Femur (tissue), 1 donor: ENCODE measurements around the gene LTBP1.
"Not testable (repeated sequence)": the region's sequence is repeated elsewhere in the genome, so short reads cannot be mapped to it uniquely, and the experiment has no call there.

Experiments
- DNase-seq: peaks from one replicate; pipeline ENCODE4 v3.0.0-alpha.2; 2017

Gene LTBP1

GRCh38 chr2:33158482-33159003, 211.8 kb downstream of the LTBP1 start:
- no peak for DNase-seq

- DNase-seq = no peak
Observed at GRCh38 chr2:33160191-33160590, 213.4 kb downstream of the LTBP1 start.

- DNase-seq = no peak
Observed at GRCh38 chr2:33166287-33166881, 219.6 kb downstream of the LTBP1 start.

DNA sequence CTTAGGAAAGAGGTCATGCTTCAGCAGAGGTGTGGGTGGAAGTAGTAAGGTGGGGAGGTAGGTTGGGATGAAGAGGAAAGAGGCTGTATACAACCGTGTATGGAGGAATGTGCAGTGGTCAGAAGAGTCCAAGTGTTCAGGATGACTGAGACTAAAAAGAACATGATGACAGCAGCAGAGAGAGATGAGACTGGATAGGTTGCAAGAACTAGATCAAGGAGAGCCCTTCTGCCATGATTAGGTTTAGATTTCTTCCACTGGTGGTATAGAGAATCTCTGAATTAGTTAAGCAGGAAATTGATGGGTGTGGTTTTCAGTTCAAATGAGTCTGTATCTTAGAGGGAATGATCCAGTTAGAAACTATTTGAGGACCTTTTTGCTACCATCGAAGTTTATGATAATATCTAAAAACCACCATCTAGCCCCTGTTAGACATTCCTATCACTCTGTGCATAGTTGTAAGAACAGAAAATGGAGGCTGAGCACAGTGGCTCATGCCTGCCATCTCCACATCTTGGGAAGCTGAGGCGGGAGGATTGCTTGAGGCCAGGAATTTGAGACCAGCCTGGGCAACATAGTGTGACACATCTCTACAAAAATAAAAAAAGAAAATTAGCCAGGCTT, 221.0 kb downstream of the LTBP1 start:
- DNase-seq = no peak

- DNase-seq = no peak
Observed at GRCh38 chr2:33168425-33168824, 221.7 kb downstream of the LTBP1 start.

DNA sequence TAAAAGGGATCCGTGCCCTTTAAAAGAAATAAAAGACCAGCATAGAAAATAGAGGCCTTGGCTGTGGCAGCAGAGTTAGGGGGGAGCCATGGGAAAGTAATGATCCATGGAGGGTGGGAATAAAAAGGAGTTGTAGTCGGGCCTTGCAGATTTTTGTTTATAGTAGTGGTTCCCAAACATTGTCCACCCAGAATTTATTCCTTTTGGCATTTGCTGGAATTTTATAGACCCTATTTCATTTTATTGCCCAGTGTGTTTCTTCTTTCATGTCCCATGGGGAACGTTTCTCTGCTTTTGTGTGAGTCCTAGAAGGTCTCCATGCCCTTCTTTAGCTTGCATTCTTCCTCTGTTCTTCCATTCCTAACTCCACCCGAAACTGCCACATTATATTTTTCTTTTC, 222.2 kb downstream of the LTBP1 start:
- DNase-seq = no peak

GRCh38 chr2:33170251-33170650, 223.5 kb downstream of the LTBP1 start:
- not testable (repeated sequence) for DNase-seq

- no peak for DNase-seq
Observed at GRCh38 chr2:33177627-33178026, 230.9 kb downstream of the LTBP1 start.

DNA sequence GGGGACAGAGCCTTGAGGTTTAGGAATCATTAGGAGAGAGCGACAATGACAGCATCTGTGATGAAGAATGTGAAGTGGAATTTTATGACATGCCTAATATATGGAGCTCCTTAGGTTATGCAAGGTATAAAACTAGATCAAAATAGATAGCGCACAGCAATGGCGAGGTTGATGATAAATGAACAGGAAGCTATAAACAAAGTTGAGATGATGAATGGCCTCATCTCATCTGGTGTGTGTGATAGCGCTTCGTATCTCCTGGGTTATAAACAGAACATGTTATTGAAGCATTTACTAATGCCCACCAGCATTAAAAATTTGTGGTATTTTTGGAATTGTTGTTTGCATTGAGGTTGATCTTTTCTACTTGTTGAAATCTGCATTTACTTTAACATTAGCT, 231.5 kb downstream of the LTBP1 start:
- DNase-seq = no peak

GRCh38 chr2:33180915-33181314, 234.2 kb downstream of the LTBP1 start:
- DNase-seq = no peak

- DNase-seq = no peak
Observed at GRCh38 chr2:33181466-33181865, 234.7 kb downstream of the LTBP1 start.

DNA sequence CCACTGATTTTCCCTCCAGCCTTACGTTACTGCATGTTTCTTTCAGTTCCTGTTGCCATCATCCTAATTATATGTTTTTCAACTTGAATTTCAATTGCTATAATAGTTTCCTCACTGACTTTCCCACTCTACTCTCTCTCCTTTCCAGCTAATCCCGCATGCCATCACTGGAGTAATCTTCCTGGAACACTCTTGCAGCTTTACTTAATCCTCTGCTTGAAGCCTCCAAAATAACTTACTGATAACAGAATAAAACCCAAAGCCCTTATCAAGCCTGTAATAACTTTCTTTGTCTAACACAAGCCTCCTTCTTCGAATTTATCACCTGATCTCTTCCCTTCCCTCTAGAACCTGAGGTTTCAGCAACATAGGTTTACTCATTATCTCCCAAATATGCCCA, 237.3 kb downstream of the LTBP1 start:
- DNase-seq = no peak

DNA sequence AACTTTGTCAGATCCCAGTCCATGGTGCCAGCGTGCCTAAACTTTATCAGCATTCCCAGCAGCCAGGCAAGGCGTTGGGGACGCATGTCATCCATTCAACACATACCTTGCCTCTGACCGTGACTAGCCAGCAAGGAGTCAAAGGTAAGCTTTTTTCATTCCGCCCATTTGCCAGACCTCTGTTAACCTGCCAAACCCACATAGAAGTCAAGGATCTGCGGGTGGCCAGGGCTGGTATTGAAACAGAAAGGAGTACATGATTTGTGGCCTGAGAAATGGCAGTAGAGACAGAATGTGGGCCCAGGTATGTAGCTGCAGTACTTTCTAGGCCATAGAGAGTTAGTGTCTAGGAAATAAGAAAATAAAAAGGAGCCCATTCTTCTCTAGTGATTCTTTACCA, 240.2 kb downstream of the LTBP1 start:
- DNase-seq = no peak

GRCh38 chr2:33188799-33189198, 242.0 kb downstream of the LTBP1 start:
- DNase-seq = no peak

DNA sequence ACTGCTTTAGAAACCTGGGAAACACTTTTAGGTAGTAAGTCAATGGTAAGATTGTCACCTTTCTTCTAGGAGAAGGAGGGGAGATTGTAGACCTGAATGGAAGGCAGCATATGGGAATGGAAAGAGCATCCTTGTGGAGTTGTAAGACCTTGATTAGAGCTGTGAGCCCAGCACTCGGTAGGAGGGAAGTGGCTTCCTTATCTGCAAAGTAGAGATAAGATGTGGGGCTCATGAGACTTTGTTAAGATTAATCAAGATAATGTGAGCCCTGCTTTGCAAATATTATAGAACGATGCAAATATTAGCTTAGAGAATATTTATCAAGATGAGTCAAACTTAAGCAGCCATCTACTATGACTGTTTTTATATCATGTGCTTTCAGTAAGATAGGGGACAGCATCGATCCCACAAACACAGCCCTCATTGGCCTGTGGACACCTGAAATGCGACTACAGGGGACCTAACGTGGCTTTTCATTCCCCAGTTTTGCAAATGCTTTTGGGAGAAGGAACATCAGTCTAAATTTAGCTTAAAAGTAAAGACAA, 243.7 kb downstream of the LTBP1 start:
- no peak for DNase-seq

GRCh38 chr2:33195891-33196290, 249.1 kb downstream of the LTBP1 start:
- DNase-seq = no peak

DNA sequence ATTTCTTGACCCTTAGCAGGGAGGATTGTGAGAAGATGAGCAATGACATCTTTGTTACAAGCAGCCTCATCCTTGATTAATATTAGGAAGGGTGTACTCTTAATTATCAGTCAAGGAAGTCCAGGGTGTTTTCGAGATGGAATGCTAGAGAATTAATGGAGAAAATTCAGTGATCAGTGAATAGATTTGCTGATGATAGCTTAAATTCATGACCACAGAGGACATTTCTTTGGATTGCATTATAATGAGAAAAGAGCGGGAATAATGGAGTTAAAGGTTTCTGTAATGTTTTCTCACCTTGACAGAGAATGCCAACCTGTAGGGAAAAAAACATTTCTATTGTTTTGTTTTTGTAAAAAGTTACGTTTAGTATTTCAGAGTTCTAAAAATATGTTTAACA, 249.9 kb downstream of the LTBP1 start:
- DNase-seq = no peak

DNA sequence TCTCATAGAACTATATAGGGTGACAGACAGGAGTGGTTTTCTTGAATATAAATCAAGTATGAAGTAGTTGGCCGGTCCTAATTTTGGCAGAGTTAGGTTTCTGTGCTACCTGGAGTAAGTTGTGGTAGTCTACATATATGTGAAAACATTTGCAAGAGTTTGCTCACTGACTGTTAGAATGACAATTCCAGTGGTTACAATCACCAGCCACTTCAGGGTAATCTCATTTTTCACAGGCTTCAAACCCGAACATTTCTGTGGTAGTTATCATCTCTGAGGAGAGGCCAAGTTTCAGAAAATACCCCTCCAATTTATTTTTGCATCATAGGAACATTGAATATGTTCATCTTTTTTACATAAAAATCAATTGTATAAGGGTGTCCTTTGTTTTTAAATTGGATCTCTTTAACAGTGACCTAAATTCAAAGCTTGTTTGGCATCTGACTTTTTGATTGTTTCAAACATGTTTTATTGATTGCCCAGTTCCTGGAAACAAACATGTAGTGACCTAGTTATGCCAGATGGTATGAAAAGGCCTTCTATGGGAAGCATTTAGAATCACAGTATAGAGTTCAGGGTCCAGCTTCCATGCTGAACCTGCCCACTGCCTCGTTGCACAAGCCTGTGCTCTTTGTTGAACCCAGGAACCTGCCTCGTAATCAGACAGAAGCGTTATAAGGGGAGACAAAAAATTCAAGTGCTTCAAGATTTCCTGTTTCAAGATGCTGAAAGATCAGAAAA, 250.6 kb downstream of the LTBP1 start:
- DNase-seq = no peak

DNA sequence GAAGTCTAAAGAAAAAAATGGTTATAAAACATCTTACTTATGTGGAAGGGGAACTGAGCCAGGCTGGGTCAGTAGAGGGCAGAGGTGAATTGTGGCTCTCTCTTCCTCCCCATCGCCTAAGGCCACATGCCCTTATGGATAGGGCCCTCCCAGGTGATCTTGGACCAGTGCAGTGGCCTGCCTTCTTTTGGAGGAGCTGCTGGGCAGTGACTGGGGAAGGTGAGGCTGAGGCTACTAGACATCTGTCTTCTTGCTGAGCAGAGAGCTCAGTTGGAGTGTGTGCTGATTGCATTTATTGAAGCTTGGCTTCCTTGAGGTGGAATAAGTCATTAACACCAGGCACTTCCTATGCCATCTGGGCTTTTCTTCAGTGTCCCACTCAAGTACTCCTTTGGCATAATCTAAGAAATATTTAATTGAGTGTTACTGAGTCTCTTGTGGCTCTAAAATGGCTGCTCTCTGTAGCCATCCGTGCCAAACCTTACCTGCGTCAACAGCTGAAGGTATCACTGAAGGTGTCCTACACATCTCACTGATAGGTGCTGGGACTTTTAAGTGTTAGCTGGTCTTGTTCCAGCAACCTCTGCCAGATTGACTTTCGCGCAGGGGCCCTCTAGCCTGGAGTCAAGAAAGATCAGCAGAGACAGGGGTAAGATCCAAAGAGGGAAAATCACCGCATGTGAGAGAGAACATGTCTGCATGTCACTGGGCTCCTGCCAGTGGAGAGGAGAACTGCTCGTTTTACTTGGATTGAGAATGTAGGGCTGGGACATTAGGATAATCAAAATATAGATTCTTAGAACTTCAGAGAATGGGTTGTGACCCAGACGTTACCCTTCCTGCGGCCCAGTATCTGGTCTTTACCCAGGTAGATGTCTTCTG, 256.1 kb downstream of the LTBP1 start:
- DNase-seq = no peak

DNA sequence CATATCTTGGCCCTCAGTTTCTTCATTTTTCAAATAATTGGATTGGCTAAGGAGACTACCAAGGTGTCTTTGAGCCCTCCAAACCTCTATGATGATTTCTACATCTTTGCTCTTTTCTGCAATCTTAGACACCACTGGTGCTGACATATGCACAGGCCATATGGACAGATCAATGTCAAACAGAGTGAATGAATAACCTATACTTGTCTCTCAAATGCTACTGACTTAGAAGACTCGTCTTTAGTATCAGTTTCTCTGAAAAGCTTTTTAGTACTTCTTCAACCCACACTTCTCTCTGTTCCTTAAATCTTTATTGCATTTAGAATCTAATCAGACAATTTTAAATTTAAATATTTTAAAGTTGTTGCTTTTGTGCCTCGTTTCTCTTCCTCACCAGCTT, 258.2 kb downstream of the LTBP1 start:
- no peak for DNase-seq

- DNase-seq = no peak
Observed at GRCh38 chr2:33205693-33206434, 259.1 kb downstream of the LTBP1 start.

DNA sequence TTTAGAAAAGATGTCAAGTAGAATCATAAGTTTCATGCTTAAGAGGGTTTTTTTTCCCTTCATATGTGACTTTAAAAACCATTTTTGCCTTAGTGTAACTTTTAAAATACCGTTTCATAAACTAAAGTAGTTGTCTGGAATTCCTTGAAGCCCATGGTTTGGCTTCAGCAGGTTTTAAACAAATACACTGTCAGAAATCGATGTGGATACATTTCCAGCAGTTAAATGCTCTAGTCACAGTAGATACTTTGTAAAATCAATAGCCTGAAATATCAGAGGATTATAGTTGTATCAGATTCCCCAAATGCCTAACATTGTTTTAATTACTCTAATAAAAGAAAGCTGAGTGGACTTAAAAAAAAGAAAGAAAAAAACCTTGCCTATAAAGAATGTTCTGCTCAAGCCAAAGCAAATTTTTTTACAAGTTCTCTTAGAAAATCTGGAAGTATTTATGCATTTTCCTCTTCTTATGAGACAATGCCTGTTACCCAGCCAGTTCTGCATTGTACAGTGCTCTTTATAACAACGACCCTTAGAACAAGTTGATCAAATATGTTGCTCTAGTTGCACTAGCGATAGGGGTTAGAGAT, 260.5 kb downstream of the LTBP1 start:
- DNase-seq = no peak
